WTC11 (cell line): ENCODE measurements around the gene CERT1. TPM values are rescaled to one million over a fixed set of nuclear protein-coding genes. Genes with fewer than 3 reads are reported as not detected.
"Not testable (repeated sequence)": the region's sequence is repeated elsewhere in the genome, so short reads cannot be mapped to it uniquely, and the experiment has no call there.

Experiments
- ATAC-seq: fragments of 200-7000 bp; cut with Tn5 transposase; 2 replicates; pipeline ENCODE4 v1.10.0; 2021; ENCODE audit warnings: mild to moderate bottlenecking, moderate library complexity
- CTCF ChIA-PET: fragments of 300-600 bp; sonication (Branson Sonifier 250); formaldehyde crosslinking; loops from one replicate; lab custom pipeline; 2021; ENCODE audit warnings: antibody characterized with exemption; lab: Charles Lee
- POLR2A ChIA-PET: fragments of 350-600 bp; sonication (Branson Sonifier 250); formaldehyde crosslinking; loops from one replicate; lab custom pipeline; 2021; ENCODE audit warnings: antibody characterized with exemption; lab: Charles Lee
- DNase-seq: peaks from one replicate; pipeline ENCODE4 v3.0.0; 2021; ENCODE audit warnings: low spot score
- H3K27ac Mint-ChIP-seq: 2 replicates; pipeline ENCODE4 v1.8.0; 2021; ENCODE audit warnings: mixed read lengths
- H3K27me3 Mint-ChIP-seq: 2 replicates; pipeline ENCODE4 v1.8.0; 2021; ENCODE audit warnings: low read depth, mild to moderate bottlenecking, moderate library complexity, mixed read lengths
- H3K36me3 Mint-ChIP-seq: 2 replicates; pipeline ENCODE4 v1.8.0; 2021; ENCODE audit warnings: mixed read lengths
- H3K4me1 Mint-ChIP-seq: 2 replicates; pipeline ENCODE4 v1.8.0; 2022; ENCODE audit warnings: mixed read lengths
- H3K4me3 Mint-ChIP-seq: 2 replicates; pipeline ENCODE4 v1.8.0; 2021; ENCODE audit warnings: mild to moderate bottlenecking, moderate library complexity, mixed read lengths
- H3K9me3 Mint-ChIP-seq: 2 replicates; pipeline ENCODE4 v1.8.0; 2021; ENCODE audit warnings: mixed read lengths
- CREM ChIP-seq: sonication (generic); formaldehyde crosslinking; IDR thresholded peaks from 2 replicates; pipeline ENCODE4 v1.8.1; 2022; ENCODE audit warnings: mild to moderate bottlenecking, missing genetic modification reagents, moderate library complexity
- ELF4 ChIP-seq: sonication (generic); formaldehyde crosslinking; IDR thresholded peaks from 2 replicates; pipeline ENCODE4 v1.8.1; 2022; ENCODE audit warnings: low read depth, mild to moderate bottlenecking, moderate library complexity, missing genetic modification reagents
- FOXP1 ChIP-seq: sonication (generic); formaldehyde crosslinking; IDR thresholded peaks from 2 replicates; pipeline ENCODE4 v1.8.0; 2022; ENCODE audit warnings: missing genetic modification reagents, mild to moderate bottlenecking, moderate library complexity, borderline replicate concordance
- GABPB1 ChIP-seq: sonication (generic); formaldehyde crosslinking; IDR thresholded peaks from 2 replicates; pipeline ENCODE4 v1.8.1; 2023; ENCODE audit warnings: mild to moderate bottlenecking, missing genetic modification reagents
- HMGXB4 ChIP-seq: sonication (generic); formaldehyde crosslinking; IDR thresholded peaks from 2 replicates; pipeline ENCODE4 v1.8.1; 2023; ENCODE audit warnings: mild to moderate bottlenecking, moderate library complexity, missing genetic modification reagents
- NR2C2 ChIP-seq: sonication (generic); formaldehyde crosslinking; IDR thresholded peaks from 2 replicates; pipeline ENCODE4 v1.8.0; 2022; ENCODE audit warnings: mild to moderate bottlenecking, missing genetic modification reagents
- PREB ChIP-seq: sonication (generic); formaldehyde crosslinking; IDR thresholded peaks from 2 replicates; pipeline ENCODE4 v1.8.1; 2022; ENCODE audit warnings: mild to moderate bottlenecking, missing genetic modification reagents, moderate library complexity, borderline replicate concordance
- RELA ChIP-seq: sonication (generic); formaldehyde crosslinking; IDR thresholded peaks from 2 replicates; pipeline ENCODE4 v1.8.1; 2022; ENCODE audit warnings: missing genetic modification reagents, mild to moderate bottlenecking, borderline replicate concordance
- SOX15 ChIP-seq: fragments of 250-450 bp; sonication (Bioruptor Pico); IDR thresholded peaks from 2 replicates; pipeline ENCODE4 v1.9.0; 2021; ENCODE audit warnings: mild to moderate bottlenecking
- SP1 ChIP-seq: sonication (generic); formaldehyde crosslinking; conservative IDR thresholded peaks from 2 replicates; pipeline ENCODE4 v1.8.1; 2022; ENCODE audit warnings: missing genetic modification reagents
- TEAD4 ChIP-seq: sonication (generic); formaldehyde crosslinking; IDR thresholded peaks from 2 replicates; pipeline ENCODE4 v1.8.0; 2022; ENCODE audit warnings: mild to moderate bottlenecking, missing genetic modification reagents
- ZNF396 ChIP-seq: fragments of 250-450 bp; sonication (Bioruptor Pico); IDR thresholded peaks from 2 replicates; pipeline ENCODE4 v1.8.0; 2021; ENCODE audit warnings: mild to moderate bottlenecking, moderate library complexity, borderline replicate concordance
- ZNF416 ChIP-seq: fragments of 250-450 bp; sonication (Bioruptor Pico); IDR thresholded peaks from 2 replicates; pipeline ENCODE4 v1.9.0; 2021; ENCODE audit warnings: mild to moderate bottlenecking, inconsistent platforms
- ZNF671 ChIP-seq: fragments of 250-450 bp; sonication (Bioruptor Pico); IDR thresholded peaks from 2 replicates; pipeline ENCODE4 v1.8.0; 2021; ENCODE audit warnings: mild to moderate bottlenecking
- total RNA-seq: library from RNA; stranded (reverse); gene quantifications from 3 replicates; pipeline ENCODE4 v1.2.3, GENCODE V29; 2021
- TF ChIP-seq, protein P1 (sequence below): fragments of 250-450 bp; sonication (Bioruptor Pico); IDR thresholded peaks from 2 replicates; pipeline ENCODE4 v1.9.0; 2021; ENCODE audit warnings: mild to moderate bottlenecking
- TF ChIP-seq, protein P2 (sequence below): sonication (generic); formaldehyde crosslinking; IDR thresholded peaks from 2 replicates; pipeline ENCODE4 v1.8.0; 2023; ENCODE audit warnings: missing genetic modification reagents
- TF ChIP-seq, protein P3 (sequence below): fragments of 250-450 bp; sonication (Bioruptor Pico); conservative IDR thresholded peaks from 2 replicates; pipeline ENCODE4 v1.9.0; 2021; ENCODE audit warnings: mild to moderate bottlenecking
- TF ChIP-seq, protein P4 (sequence below): sonication (generic); formaldehyde crosslinking; IDR thresholded peaks from 2 replicates; pipeline ENCODE4 v1.8.1; 2022; ENCODE audit warnings: missing genetic modification reagents, borderline replicate concordance

Gene CERT1
- total RNA-seq, 1 experiment from 2014 or later, result 50.8 TPM

- TF ChIP-seq PREB (no peak), TEAD4 (CRISPR knock-in tag) (no peak), NR2C2 (CRISPR knock-in tag) (no peak), SOX15 (no peak)
- TF ChIP-seq, protein P1, sequence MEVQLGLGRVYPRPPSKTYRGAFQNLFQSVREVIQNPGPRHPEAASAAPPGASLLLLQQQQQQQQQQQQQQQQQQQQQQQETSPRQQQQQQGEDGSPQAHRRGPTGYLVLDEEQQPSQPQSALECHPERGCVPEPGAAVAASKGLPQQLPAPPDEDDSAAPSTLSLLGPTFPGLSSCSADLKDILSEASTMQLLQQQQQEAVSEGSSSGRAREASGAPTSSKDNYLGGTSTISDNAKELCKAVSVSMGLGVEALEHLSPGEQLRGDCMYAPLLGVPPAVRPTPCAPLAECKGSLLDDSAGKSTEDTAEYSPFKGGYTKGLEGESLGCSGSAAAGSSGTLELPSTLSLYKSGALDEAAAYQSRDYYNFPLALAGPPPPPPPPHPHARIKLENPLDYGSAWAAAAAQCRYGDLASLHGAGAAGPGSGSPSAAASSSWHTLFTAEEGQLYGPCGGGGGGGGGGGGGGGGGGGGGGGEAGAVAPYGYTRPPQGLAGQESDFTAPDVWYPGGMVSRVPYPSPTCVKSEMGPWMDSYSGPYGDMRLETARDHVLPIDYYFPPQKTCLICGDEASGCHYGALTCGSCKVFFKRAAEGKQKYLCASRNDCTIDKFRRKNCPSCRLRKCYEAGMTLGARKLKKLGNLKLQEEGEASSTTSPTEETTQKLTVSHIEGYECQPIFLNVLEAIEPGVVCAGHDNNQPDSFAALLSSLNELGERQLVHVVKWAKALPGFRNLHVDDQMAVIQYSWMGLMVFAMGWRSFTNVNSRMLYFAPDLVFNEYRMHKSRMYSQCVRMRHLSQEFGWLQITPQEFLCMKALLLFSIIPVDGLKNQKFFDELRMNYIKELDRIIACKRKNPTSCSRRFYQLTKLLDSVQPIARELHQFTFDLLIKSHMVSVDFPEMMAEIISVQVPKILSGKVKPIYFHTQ (CRISPR knock-in tag), result no peak
- TF ChIP-seq, protein P2, sequence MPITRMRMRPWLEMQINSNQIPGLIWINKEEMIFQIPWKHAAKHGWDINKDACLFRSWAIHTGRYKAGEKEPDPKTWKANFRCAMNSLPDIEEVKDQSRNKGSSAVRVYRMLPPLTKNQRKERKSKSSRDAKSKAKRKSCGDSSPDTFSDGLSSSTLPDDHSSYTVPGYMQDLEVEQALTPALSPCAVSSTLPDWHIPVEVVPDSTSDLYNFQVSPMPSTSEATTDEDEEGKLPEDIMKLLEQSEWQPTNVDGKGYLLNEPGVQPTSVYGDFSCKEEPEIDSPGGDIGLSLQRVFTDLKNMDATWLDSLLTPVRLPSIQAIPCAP (CRISPR knock-in tag), result no peak
Observed at GRCh38 chr5:75534734-75535133, 23.3 kb upstream of the CERT1 start (continued).

DNA sequence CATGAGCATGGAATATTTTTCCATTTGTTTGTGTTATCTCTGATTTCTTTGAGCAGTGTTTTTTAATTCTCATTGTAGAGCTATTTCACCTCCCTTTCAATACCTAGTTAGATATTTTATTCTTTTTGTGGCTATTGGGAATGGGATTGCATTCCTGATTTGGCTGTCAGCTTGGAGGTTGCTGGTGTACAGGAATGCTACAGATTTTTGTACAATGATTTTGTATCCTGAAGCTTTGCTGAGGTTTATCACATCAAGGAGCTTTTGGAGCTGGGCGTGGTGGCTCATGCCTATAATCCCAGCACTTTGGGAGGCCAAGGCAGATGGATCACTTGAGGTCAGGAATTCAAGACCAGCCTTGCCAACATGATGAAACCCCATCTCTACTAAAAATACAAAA, 22.3 kb upstream of the CERT1 start:
- H3K27me3 Mint-ChIP-seq, H3K4me3 Mint-ChIP-seq, DNase-seq, POLR2A ChIA-PET, ATAC-seq, H3K27ac Mint-ChIP-seq: not testable (repeated sequence)
- peaks cover 12% of the 10 kb centered on the region for H3K36me3 Mint-ChIP-seq
- H3K9me3 Mint-ChIP-seq, result peaks cover 41% of the 10 kb centered on the region
- CTCF ChIA-PET, result interaction anchor here (0.7 kb wide), 1 partner anchor 50 kb away, joined by 4 read pairs; no protein-coding TSS in a partner anchor
- H3K4me1 Mint-ChIP-seq, result peaks cover 17% of the 10 kb centered on the region

DNA sequence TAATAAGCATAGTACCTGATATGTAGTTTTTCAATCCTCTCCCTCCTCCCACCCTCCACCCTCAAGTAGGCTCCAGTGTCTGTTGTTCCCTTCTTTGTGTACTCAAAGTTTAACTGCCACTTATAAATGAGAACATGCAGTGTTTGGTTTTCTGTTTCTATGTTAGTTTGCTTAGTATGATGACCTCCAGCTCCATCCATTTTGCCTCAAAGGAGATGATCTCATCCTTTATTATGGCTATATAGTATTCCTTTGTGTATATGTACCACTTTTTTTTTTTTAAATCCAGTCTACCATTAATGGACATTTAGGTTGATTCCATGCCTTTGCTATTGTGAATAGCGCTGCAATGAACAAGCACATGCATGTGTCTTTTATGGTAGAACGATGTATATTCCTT, 20.8 kb upstream of the CERT1 start:
- Mint-ChIP-seq H3K36me3 (peaks cover 12% of the 10 kb centered on the region), H3K27ac (no peak overlapping the region), H3K4me1 (peaks cover 14% of the 10 kb centered on the region), H3K4me3 (no peak overlapping the region), H3K9me3 (peaks cover 41% of the 10 kb centered on the region), H3K27me3 (no peaks in the 10 kb centered on the region)
- DNase-seq (no peak), ATAC-seq (no peak)
- ChIA-PET POLR2A (no interaction called here), CTCF (no interaction called here)
- TF ChIP-seq ZNF671 (CRISPR knock-in tag), result no peak

DNA sequence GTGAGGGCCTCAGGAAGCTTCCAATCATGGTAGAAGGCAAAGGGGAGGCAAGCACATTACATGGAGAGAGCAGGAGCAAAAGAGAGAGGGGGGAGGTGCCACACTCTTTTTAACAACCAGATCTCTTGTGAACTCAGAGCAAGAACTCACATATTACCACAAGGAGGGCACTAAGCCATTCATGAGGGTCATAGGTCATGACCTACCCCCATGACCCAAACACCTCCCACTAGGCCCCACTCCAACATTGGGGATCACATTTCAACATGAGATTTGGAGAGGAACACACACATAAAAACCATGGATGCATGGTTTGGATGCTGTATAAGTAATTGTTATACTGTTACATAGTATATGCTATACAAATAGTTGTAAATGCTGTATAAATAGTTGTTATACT, 17.8 kb upstream of the CERT1 start:
- H3K4me1 Mint-ChIP-seq, result peaks cover 4% of the 10 kb centered on the region
- peaks cover 21% of the 10 kb centered on the region for H3K9me3 Mint-ChIP-seq
- POLR2A ChIA-PET, result no interaction called here
- no peak overlapping the region for H3K4me3 Mint-ChIP-seq
- ATAC-seq (no peak), DNase-seq (no peak)
- H3K27ac Mint-ChIP-seq, result no peak overlapping the region
- H3K27me3 Mint-ChIP-seq, result no peaks in the 10 kb centered on the region
- H3K36me3 Mint-ChIP-seq, result 0 out of 2 replicates have a peak, but pooled peaks cover 2% of the 10 kb centered on the region
- CTCF ChIA-PET, result no interaction called here
- TF ChIP-seq GABPB1 (no peak), FOXP1 (no peak), RELA (CRISPR knock-in tag) (no peak), CREM (CRISPR knock-in tag) (no peak), SP1 (no peak), ZNF396 (CRISPR knock-in tag) (no peak), ZNF416 (CRISPR knock-in tag) (no peak), HMGXB4 (CRISPR knock-in tag) (no peak), ELF4 (no peak)
- TF ChIP-seq, protein P3, sequence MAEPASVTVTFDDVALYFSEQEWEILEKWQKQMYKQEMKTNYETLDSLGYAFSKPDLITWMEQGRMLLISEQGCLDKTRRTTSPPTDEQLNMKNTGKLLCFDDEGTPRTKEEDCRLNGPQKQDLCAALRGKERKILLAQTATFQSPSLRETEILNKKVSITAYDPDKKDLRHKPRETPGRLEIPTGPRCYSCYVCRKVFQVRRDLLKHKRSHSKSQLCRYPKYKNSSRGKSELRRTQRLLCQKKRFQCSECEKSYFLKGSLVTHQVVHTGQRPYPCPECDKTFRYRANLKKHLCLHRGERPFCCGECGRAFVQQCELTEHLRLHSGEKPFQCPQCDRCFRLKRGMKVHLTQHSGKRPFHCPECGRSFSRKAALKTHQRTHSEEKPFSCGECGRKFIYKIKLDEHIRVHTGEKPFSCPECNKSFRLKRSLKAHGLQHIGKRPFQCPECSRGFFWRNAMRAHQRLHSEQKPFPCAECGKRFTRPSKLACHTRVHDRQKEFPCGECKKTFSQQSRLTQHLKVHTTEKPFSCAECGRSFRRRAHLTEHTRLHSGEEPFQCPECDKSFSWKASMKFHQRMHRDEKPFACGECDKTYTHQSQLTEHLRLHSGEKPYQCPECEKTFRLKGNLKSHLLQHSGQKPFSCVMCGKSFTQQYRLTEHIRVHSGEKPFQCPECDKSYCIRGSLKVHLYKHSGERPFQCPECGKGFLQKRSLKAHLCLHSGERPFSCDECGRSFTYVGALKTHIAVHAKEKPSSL (CRISPR knock-in tag), result no peak
- TF ChIP-seq, protein P4, sequence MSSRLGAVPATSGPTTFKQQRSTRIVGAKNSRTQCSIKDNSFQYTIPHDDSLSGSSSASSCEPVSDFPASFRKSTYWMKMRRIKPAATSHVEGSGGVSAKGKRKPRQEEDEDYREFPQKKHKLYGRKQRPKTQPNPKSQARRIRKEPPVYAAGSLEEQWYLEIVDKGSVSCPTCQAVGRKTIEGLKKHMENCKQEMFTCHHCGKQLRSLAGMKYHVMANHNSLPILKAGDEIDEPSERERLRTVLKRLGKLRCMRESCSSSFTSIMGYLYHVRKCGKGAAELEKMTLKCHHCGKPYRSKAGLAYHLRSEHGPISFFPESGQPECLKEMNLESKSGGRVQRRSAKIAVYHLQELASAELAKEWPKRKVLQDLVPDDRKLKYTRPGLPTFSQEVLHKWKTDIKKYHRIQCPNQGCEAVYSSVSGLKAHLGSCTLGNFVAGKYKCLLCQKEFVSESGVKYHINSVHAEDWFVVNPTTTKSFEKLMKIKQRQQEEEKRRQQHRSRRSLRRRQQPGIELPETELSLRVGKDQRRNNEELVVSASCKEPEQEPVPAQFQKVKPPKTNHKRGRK (CRISPR knock-in tag), result no peak
- TF ChIP-seq, protein P2 (CRISPR knock-in tag), result no peak
